HepG2 (cell line): Measurements from ENCODE around the gene CAMK1D. TPM values are rescaled to one million over a fixed set of nuclear protein-coding genes. Genes with fewer than 3 reads are reported as not detected.

Experiments
- ATAC-seq: fragments of 200-7000 bp; cut with Tn5 transposase; 3 replicates; pipeline ENCODE4 v1.9.1; 2020; ENCODE audit warnings: mild to moderate bottlenecking, moderate library complexity
- BruUV-seq: library from RNA; stranded (reverse); fragments of 400-500 nt; replicated peaks from 2 replicates; lab custom pipeline; 2021; lab: Mats Ljungman, UMichigan
- CTCF ChIA-PET: fragments of 300-600 bp; formaldehyde crosslinking; extraction: SDS; loops from one replicate; lab custom pipeline; 2021; ENCODE audit warnings: low total read pairs, inconsistent platforms, low intra/inter-chr PET ratio; lab: Yijun Ruan, JAX
- POLR2A ChIA-PET: fragments of 350-600 bp; sonication (Branson Sonifier 250); formaldehyde crosslinking; loops from one replicate; lab custom pipeline; 2020; ENCODE audit warnings: antibody characterized with exemption, inconsistent platforms; lab: Yijun Ruan, JAX
- DNase-seq: peaks from one replicate; pipeline ENCODE4 v3.0.0-alpha.2; 2015; ENCODE audit warnings: low spot score
- FAIRE-seq: peaks from 3 replicates; lab custom pipeline; 2011; peaks lifted over from hg19 to GRCh38; lab: Jason Lieb, UNC
- H2AFZ ChIP-seq: one replicate; pipeline ENCODE4 v1.6.1; 2011; ENCODE audit warnings: low read length, inconsistent platforms
- H3K27ac ChIP-seq: fragments of 300-600 bp; 3 replicates; pipeline ENCODE4 v1.8.0; 2011; ENCODE audit warnings: mixed run types, mild to moderate bottlenecking, mixed read lengths, low read length, inconsistent platforms; ENCODE audit not compliant: insufficient read depth; ENCODE audit errors: extremely low read length
- H3K27me3 ChIP-seq, 2 experiments: fragments of 200-600 bp in 1 of 2; 2 replicates in 1 of 2; 3 replicates in 1 of 2; pipeline versions ENCODE4 v1.6.0 to v1.8.0; 2011; ENCODE audit warnings: low read length in 2 of 2, mild to moderate bottlenecking in 2 of 2, moderate library complexity in 2 of 2, inconsistent platforms in 1 of 2; ENCODE audit not compliant: insufficient read depth in 2 of 2, control insufficient read depth in 1 of 2
- H3K36me3 ChIP-seq, 2 experiments: fragments of 200-600 bp in 1 of 2; replicated peaks in 1 of 2; 2 replicates in 1 of 2; 3 replicates in 1 of 2; pipeline versions ENCODE4 v1.5.1 to v1.8.0; 2011; ENCODE audit warnings: low read length in 2 of 2, inconsistent platforms in 1 of 2; ENCODE audit not compliant: insufficient read depth in 2 of 2, control insufficient read depth in 1 of 2
- H3K4me1 ChIP-seq: 2 replicates; pipeline ENCODE4 v1.5.1; 2012; ENCODE audit warnings: low read length, inconsistent platforms; ENCODE audit not compliant: insufficient read depth
- H3K4me2 ChIP-seq: 2 replicates; pipeline ENCODE4 v1.6.0; 2011; ENCODE audit warnings: low read depth, low read length, inconsistent platforms
- H3K4me3 ChIP-seq, 3 experiments: fragments of 200-600 bp in 1 of 3; sonication (generic), shearing (Covaris generic) in 1 of 3; replicated peaks in 1 of 3; 2 replicates each; pipeline ENCODE4 v1.5.1; 2011 to 2016; ENCODE audit warnings: low read length in 3 of 3, inconsistent platforms in 2 of 3, low read depth in 2 of 3, mild to moderate bottlenecking in 2 of 3, control low read depth in 1 of 3, mixed read lengths in 1 of 3; ENCODE audit not compliant: insufficient read depth in 1 of 3
- H3K79me2 ChIP-seq: one replicate; pipeline ENCODE4 v1.6.1; 2011; ENCODE audit warnings: low read length, inconsistent platforms; ENCODE audit not compliant: insufficient read depth
- H3K9ac ChIP-seq: 2 replicates; pipeline ENCODE4 v1.6.0; 2011; ENCODE audit warnings: mild to moderate bottlenecking, low read depth, low read length, inconsistent platforms; ENCODE audit not compliant: insufficient read depth
- H3K9me3 ChIP-seq: 2 replicates; pipeline ENCODE4 v1.5.1; 2012; ENCODE audit warnings: mild to moderate bottlenecking, low read length
- H4K20me1 ChIP-seq: 2 replicates; pipeline ENCODE4 v1.6.0; 2011; ENCODE audit warnings: inconsistent platforms, mild to moderate bottlenecking, low read length, moderate library complexity; ENCODE audit not compliant: insufficient read depth
- CBX2 ChIP-seq, 2 experiments: fragments of 200-600 bp in 1 of 2; sonication (generic); formaldehyde crosslinking in 1 of 2; IDR thresholded peaks; 2 replicates each; pipeline versions ENCODE4 v1.7.0 to v1.8.1; 2018 to 2022; ENCODE audit warnings: low read depth in 2 of 2, low read length in 1 of 2, mild to moderate bottlenecking in 1 of 2, missing genetic modification reagents in 1 of 2
- IKZF4 ChIP-seq: sonication (generic); formaldehyde crosslinking; IDR thresholded peaks from 2 replicates; pipeline ENCODE4 v1.5.1; 2020; ENCODE audit warnings: borderline replicate concordance, mild to moderate bottlenecking, low read depth, missing genetic modification reagents; ENCODE audit errors: not compliant biosample characterization
- KAT8 ChIP-seq: IDR thresholded peaks from 2 replicates; pipeline ENCODE4 v1.6.1; 2016; ENCODE audit warnings: missing genetic modification reagents, missing compliant biosample characterization
- MNT ChIP-seq: fragments of 450-650 bp; IDR thresholded peaks from 2 replicates; pipeline ENCODE4 v1.6.1; 2016
- RCOR2 ChIP-seq: IDR thresholded peaks from 2 replicates; pipeline ENCODE4 v1.6.1; 2016; ENCODE audit warnings: missing biosample characterization, missing genetic modification reagents
- SYNCRIP ChIP-seq: fragments of 200-400 bp; formaldehyde crosslinking; IDR thresholded peaks from 2 replicates; pipeline ENCODE4 v1.6.1; 2018; ENCODE audit warnings: mild to moderate bottlenecking, low read depth, low read length; ENCODE audit not compliant: insufficient read depth
- ZBTB14 ChIP-seq: sonication (generic); formaldehyde crosslinking; IDR thresholded peaks from 2 replicates; pipeline ENCODE4 v1.4.0; 2020; ENCODE audit warnings: missing genetic modification reagents
- ZNF563 ChIP-seq: sonication (generic); formaldehyde crosslinking; IDR thresholded peaks from 2 replicates; pipeline ENCODE4 v1.8.0; 2022; ENCODE audit warnings: mild to moderate bottlenecking, moderate library complexity, missing genetic modification reagents
- ZNF678 ChIP-seq: sonication (generic); formaldehyde crosslinking; IDR thresholded peaks from 2 replicates; pipeline ENCODE4 v1.4.0; 2020; ENCODE audit warnings: mild to moderate bottlenecking, missing genetic modification reagents
- ZNF781 ChIP-seq: sonication (generic); formaldehyde crosslinking; IDR thresholded peaks from 2 replicates; pipeline ENCODE4 v1.5.1; 2020; ENCODE audit warnings: borderline replicate concordance, mild to moderate bottlenecking, missing genetic modification reagents; ENCODE audit errors: not compliant biosample characterization
- ZNF83 ChIP-seq: sonication (generic); formaldehyde crosslinking; IDR thresholded peaks from 2 replicates; pipeline ENCODE4 v1.4.0; 2020; ENCODE audit warnings: missing genetic modification reagents, mild to moderate bottlenecking, borderline replicate concordance
- ZNF883 ChIP-seq: sonication (generic); formaldehyde crosslinking; IDR thresholded peaks from 2 replicates; pipeline ENCODE4 v1.5.1; 2020; ENCODE audit warnings: mild to moderate bottlenecking, missing genetic modification reagents; ENCODE audit errors: not compliant biosample characterization
- WGBS: methylation state at CpG from one replicate; pipeline ENCODE4 v1.1.6; 2017; ENCODE audit warnings: low lambda C conversion rate; 5-methylcytosine and 5-hydroxymethylcytosine counted together
- in situ Hi-C: cut with HindIII; loops from 2 replicates; pipeline ENCODE4 v1.10.0; 2017; ENCODE audit warnings: low pct_unique_long_range_greater_than_20kb; ENCODE audit not compliant: extremely low pct_ligation_motif_present
- intact Hi-C: fragments of 100-400 bp; cut with micrococcal nuclease; formaldehyde crosslinking; loops from one replicate; pipeline ENCODE4 v1.10.0; 2022; ENCODE audit not compliant: unreplicated experiment
- polyA plus RNA-seq, 8 experiments: library from polyadenylated mRNA; depleted of rRNA in 3 of 8; stranded (reverse) in 7 of 8; unstranded in 1 of 8; fragments of >200 nt; fragmentation: Illumina TruSeq in 4 of 8; extraction: Trizol in 4 of 8; gene quantifications; 2 replicates each; pipeline versions ENCODE4 v1.2.1 to v1.2.3, GENCODE V29; 2011 to 2016; ENCODE audit warnings: low read depth in 4 of 8, missing spikeins in 1 of 8, mixed read lengths in 1 of 8; ENCODE audit not compliant: insufficient read depth in 1 of 8
- total RNA-seq, 5 experiments: library from RNA; depleted of rRNA; stranded (reverse); fragments of >200 nt; fragmentation: Illumina TruSeq; extraction: Trizol; gene quantifications; 2 replicates each; pipeline ENCODE4 v1.2.3, GENCODE V29; 2016; ENCODE audit warnings: low read depth in 1 of 5
- TF ChIP-seq, protein P1 (sequence below): sonication (generic); formaldehyde crosslinking; IDR thresholded peaks from 2 replicates; pipeline ENCODE4 v1.8.0; 2022; ENCODE audit warnings: mild to moderate bottlenecking, missing genetic modification reagents; ENCODE audit not compliant: insufficient replicate concordance

Gene CAMK1D
- total and polyA plus RNA-seq, 2 of the 13 experiments (the other 11 are each of a cell fraction or from before 2014, with no cell fraction given) = under 0.01 TPM; not detected in 1

- no TSS peak for BruUV-seq
- no peaks in the 10 kb centered on the region for H4K20me1 ChIP-seq
- no peaks in the 10 kb centered on the region for H3K79me2 ChIP-seq
- H3K27ac ChIP-seq = no peak overlapping the region
- H3K9me3 ChIP-seq = no peaks in the 10 kb centered on the region
- CTCF ChIA-PET = no interaction called here
- H3K27me3 ChIP-seq = peaks cover 0 to 6% of the 10 kb centered on the region in 2 experiments; a peak in 4 of 5 replicates
- no peak for FAIRE-seq
- H3K4me3 ChIP-seq = no peak overlapping the region
- no peak overlapping the region for H2AFZ ChIP-seq
- H3K4me1 ChIP-seq = no peaks in the 10 kb centered on the region
- POLR2A ChIA-PET = no interaction called here
- no peak for TF ChIP-seq ZNF781
- no peak for TF ChIP-seq MNT
- no peak for TF ChIP-seq ZBTB14
- no peak for TF ChIP-seq IKZF4 (CRISPR knock-in tag)
- TF ChIP-seq CBX2 (IDR thresholded peaks at IDR 0.05; ENCODE audit: low read depth, low read length) = no peak
- no peak for TF ChIP-seq CBX2 (CRISPR knock-in tag; IDR thresholded peaks at IDR 0.05; ENCODE audit: low read depth)
- no peak for TF ChIP-seq SYNCRIP
- no peak for TF ChIP-seq ZNF83 (CRISPR knock-in tag)
- TF ChIP-seq ZNF883 (CRISPR knock-in tag) = no peak
- TF ChIP-seq KAT8 (CRISPR knock-in tag) = no peak
- TF ChIP-seq, protein P1, sequence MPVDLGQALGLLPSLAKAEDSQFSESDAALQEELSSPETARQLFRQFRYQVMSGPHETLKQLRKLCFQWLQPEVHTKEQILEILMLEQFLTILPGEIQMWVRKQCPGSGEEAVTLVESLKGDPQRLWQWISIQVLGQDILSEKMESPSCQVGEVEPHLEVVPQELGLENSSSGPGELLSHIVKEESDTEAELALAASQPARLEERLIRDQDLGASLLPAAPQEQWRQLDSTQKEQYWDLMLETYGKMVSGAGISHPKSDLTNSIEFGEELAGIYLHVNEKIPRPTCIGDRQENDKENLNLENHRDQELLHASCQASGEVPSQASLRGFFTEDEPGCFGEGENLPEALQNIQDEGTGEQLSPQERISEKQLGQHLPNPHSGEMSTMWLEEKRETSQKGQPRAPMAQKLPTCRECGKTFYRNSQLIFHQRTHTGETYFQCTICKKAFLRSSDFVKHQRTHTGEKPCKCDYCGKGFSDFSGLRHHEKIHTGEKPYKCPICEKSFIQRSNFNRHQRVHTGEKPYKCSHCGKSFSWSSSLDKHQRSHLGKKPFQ = no peak
- no peak for TF ChIP-seq ZNF563 (CRISPR knock-in tag)
- no peak for TF ChIP-seq RCOR2
- TF ChIP-seq ZNF678 (CRISPR knock-in tag) = no peak
- TF ChIP-seq, all 625 proteins: peak for 0
- 66% methylated on average over 11 of the region's 13 CpGs for WGBS
- Histone ChIP-seq H3K36me3 (no peaks in the 10 kb centered on the region), H3K9ac (no peak overlapping the region), H3K4me2 (no peak overlapping the region)
- intact Hi-C loops = no loop called here
- in situ Hi-C loops = no loop called here
- DNase-seq = no peak
- ATAC-seq = no peak
These were observed 44.5 kb downstream of the CAMK1D start for GRCh38 chr10:12393831-12394230.
